Glutamatergic neuron (in vitro differentiated cells): ENCODE data around the gene BLTP1. TPM values are rescaled to one million over a fixed set of nuclear protein-coding genes. Genes with fewer than 3 reads are reported as not detected.

Source experiments
- DNase-seq: peaks from one replicate; pipeline ENCODE4 v3.0.0; 2022
- H3K27ac Mint-ChIP-seq: one replicate; pipeline ENCODE4 v1.8.0; 2020; ENCODE audit warnings: mild to moderate bottlenecking, mixed read lengths, inconsistent platforms; ENCODE audit not compliant: unreplicated experiment
- H3K27me3 Mint-ChIP-seq: one replicate; pipeline ENCODE4 v1.8.0; 2020; ENCODE audit warnings: mild to moderate bottlenecking, moderate library complexity, mixed read lengths, inconsistent platforms; ENCODE audit not compliant: unreplicated experiment
- H3K36me3 Mint-ChIP-seq: one replicate; pipeline ENCODE4 v1.8.0; 2020; ENCODE audit warnings: mild to moderate bottlenecking, mixed read lengths, inconsistent platforms; ENCODE audit not compliant: unreplicated experiment
- H3K4me1 Mint-ChIP-seq: one replicate; pipeline ENCODE4 v1.8.0; 2020; ENCODE audit warnings: mild to moderate bottlenecking, low read depth, mixed read lengths, inconsistent platforms; ENCODE audit not compliant: unreplicated experiment
- H3K4me3 Mint-ChIP-seq: one replicate; pipeline ENCODE4 v1.8.0; 2020; ENCODE audit warnings: mild to moderate bottlenecking, mixed read lengths, inconsistent platforms; ENCODE audit not compliant: unreplicated experiment
- H3K9me3 Mint-ChIP-seq: one replicate; pipeline ENCODE4 v1.8.0; 2020; ENCODE audit warnings: mild to moderate bottlenecking, moderate library complexity, mixed read lengths, inconsistent platforms; ENCODE audit not compliant: unreplicated experiment
- total RNA-seq: library from RNA; stranded (reverse); fragmentation: NEBNext Ultra II Directional; extraction: Animal tissue kit (Norgen Biotek cat#: 25700); gene quantifications from one replicate; pipeline ENCODE4 v1.2.1, GENCODE V29; 2021; ENCODE audit not compliant: unreplicated experiment
- TF ChIP-seq, protein P1 (sequence below): fragments of 200-600 bp; sonication (generic); IDR thresholded peaks from one replicate; pipeline ENCODE4 v1.5.0; 2021; ENCODE audit not compliant: partially characterized antibody, unreplicated experiment

The BLTP1 gene
- total RNA-seq, 1 donor from 2014 or later: 65.7 TPM

DNA sequence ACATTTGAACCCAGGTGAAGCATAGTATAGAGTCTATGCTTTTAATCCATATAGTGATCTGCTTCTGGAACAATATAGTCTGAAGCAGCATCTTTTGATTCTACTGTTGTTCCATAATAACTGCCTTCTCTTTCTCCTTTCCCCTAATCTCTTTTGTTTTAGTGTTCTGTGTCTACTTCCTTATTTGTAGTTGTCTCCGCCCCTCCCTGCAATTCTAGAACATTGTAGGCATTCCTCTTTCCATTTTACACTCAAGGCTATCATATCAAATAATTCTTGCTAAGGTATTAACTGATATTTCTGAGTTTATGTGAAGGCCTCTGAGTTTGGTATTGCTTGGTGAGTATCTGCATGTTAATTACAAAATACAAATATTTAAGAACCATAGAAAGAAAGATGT, 11.6 kb downstream of the BLTP1 start:
- no peak overlapping the region for H3K4me3 Mint-ChIP-seq
- no peak for DNase-seq
- no peak overlapping the region for H3K27ac Mint-ChIP-seq
- no peaks in the 10 kb centered on the region for H3K9me3 Mint-ChIP-seq
- no peaks in the 10 kb centered on the region for H3K4me1 Mint-ChIP-seq
- TF ChIP-seq, protein P1, sequence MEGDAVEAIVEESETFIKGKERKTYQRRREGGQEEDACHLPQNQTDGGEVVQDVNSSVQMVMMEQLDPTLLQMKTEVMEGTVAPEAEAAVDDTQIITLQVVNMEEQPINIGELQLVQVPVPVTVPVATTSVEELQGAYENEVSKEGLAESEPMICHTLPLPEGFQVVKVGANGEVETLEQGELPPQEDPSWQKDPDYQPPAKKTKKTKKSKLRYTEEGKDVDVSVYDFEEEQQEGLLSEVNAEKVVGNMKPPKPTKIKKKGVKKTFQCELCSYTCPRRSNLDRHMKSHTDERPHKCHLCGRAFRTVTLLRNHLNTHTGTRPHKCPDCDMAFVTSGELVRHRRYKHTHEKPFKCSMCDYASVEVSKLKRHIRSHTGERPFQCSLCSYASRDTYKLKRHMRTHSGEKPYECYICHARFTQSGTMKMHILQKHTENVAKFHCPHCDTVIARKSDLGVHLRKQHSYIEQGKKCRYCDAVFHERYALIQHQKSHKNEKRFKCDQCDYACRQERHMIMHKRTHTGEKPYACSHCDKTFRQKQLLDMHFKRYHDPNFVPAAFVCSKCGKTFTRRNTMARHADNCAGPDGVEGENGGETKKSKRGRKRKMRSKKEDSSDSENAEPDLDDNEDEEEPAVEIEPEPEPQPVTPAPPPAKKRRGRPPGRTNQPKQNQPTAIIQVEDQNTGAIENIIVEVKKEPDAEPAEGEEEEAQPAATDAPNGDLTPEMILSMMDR: no peak
- H3K36me3 Mint-ChIP-seq: no peaks in the 10 kb centered on the region
- no peaks in the 10 kb centered on the region for H3K27me3 Mint-ChIP-seq

DNA sequence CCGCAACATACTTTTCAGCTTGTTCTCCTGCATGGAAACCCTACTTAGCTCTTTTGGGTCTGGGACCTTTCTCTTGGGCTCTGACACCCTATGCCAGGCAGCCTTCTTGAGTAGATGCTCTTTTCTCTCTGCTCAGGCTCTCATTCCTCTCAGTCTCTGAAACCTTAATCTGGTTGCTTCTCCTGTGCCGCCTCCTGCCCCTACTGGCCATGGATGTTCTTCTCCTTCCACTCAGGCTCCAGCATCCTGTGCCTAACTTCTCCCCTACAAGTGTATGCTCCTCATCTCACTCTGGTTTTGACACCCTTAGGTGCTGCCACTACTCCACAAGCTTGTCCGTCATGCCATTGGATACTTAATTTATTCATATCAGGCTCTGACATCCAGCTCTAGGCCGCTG, 15.2 kb downstream of the BLTP1 start:
- no peak overlapping the region for H3K4me3 Mint-ChIP-seq
- TF ChIP-seq, protein P1: no peak
- H3K4me1 Mint-ChIP-seq: no peaks in the 10 kb centered on the region
- H3K36me3 Mint-ChIP-seq: no peaks in the 10 kb centered on the region
- DNase-seq: no peak
- no peaks in the 10 kb centered on the region for H3K9me3 Mint-ChIP-seq
- no peak overlapping the region for H3K27ac Mint-ChIP-seq
- H3K27me3 Mint-ChIP-seq: no peaks in the 10 kb centered on the region

DNA sequence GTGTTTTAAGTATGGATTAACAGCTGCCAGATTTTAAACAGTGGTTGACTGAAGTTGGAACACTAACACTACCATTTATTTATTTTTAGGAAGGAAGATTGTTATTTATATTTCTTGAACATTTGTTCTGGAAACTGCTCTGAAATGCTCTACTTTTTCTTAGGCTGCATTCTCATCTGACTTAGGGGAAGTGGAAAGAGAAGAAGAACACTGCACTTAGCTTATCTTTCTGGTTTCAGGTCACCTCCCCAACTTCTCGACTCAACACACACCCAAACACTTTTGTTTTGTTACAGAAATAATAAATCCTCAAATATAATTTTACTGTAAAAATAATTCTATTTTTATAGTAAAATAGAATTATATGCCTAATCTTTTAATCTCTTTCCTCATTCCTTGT, 18.6 kb downstream of the BLTP1 start:
- no peak for DNase-seq
- no peak overlapping the region for H3K27ac Mint-ChIP-seq
- no peaks in the 10 kb centered on the region for H3K36me3 Mint-ChIP-seq
- TF ChIP-seq, protein P1: no peak
- no peaks in the 10 kb centered on the region for H3K4me1 Mint-ChIP-seq
- H3K27me3 Mint-ChIP-seq: no peaks in the 10 kb centered on the region
- no peak overlapping the region for H3K4me3 Mint-ChIP-seq
- H3K9me3 Mint-ChIP-seq: no peaks in the 10 kb centered on the region

DNA sequence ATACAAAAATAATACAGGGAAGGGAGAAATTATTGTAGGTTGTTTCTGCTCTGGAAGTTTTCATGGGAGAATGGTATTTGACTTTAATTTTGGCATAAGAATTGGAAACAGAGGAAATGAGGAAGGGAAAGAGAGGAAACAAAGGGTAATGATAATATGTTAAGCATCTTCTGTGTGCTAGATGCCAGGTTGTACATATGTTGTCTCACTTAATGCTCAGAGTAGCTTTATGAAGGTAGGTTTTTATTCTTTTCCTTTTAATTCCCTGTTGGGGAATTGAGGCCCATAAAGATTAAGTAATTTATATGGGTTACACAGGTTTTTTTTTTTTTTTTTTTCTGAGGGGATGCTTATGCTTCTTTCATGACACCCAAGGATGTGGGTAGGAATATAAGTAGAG, 19.2 kb downstream of the BLTP1 start:
- H3K27ac Mint-ChIP-seq: no peak overlapping the region
- no peak for DNase-seq
- H3K9me3 Mint-ChIP-seq: no peaks in the 10 kb centered on the region
- TF ChIP-seq, protein P1: no peak
- H3K4me1 Mint-ChIP-seq: no peaks in the 10 kb centered on the region
- H3K36me3 Mint-ChIP-seq: no peaks in the 10 kb centered on the region
- no peak overlapping the region for H3K4me3 Mint-ChIP-seq
- H3K27me3 Mint-ChIP-seq: no peaks in the 10 kb centered on the region

DNA sequence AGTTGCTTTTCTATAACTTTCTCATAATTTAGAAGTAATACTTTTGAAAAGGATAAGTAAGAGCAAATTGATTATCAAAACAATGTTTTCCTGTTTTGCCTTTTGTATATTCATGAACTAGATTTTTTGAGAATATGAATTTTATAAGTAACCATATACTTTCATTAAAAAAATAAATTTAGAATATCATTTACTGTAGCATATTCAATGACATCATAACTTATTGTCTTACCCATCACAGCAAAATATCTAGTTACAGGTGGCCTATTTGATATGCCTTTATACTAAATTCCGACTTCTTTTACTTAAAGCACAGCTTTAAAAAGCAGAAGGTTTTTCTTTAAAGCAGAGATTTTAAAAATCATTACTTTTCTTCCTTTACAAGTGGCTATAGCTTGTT, 20.1 kb downstream of the BLTP1 start:
- no peaks in the 10 kb centered on the region for H3K9me3 Mint-ChIP-seq
- DNase-seq: no peak
- no peak overlapping the region for H3K27ac Mint-ChIP-seq
- no peaks in the 10 kb centered on the region for H3K4me1 Mint-ChIP-seq
- TF ChIP-seq, protein P1: no peak
- no peaks in the 10 kb centered on the region for H3K27me3 Mint-ChIP-seq
- H3K36me3 Mint-ChIP-seq: no peaks in the 10 kb centered on the region
- H3K4me3 Mint-ChIP-seq: no peak overlapping the region
